Stomach smooth muscle (tissue), 2 donors: ENCODE measurements around the gene C6orf141.

Experiments used
- H3K27ac ChIP-seq: one replicate; pipeline ENCODE4 v1.7.0; 2013; ENCODE audit warnings: mild to moderate bottlenecking, low read length, inconsistent platforms
- H3K27me3 ChIP-seq, 2 donors: one replicate each; pipeline ENCODE4 v1.7.0; 2013; ENCODE audit warnings: low read length in 2 of 2; ENCODE audit not compliant: insufficient read depth in 2 of 2, control insufficient read depth in 1 of 2
- H3K36me3 ChIP-seq, 2 donors: one replicate each; pipeline ENCODE4 v1.7.0; 2013; ENCODE audit warnings: low read length in 2 of 2; ENCODE audit not compliant: control insufficient read depth in 2 of 2, insufficient read depth in 2 of 2
- H3K4me1 ChIP-seq: one replicate; pipeline ENCODE4 v1.7.0; 2013; ENCODE audit warnings: low read length; ENCODE audit not compliant: control insufficient read depth, insufficient read depth
- H3K4me3 ChIP-seq, 2 donors: one replicate each; pipeline ENCODE4 v1.7.0; 2013; ENCODE audit warnings: low read length in 2 of 2
- H3K9ac ChIP-seq, 2 donors: one replicate each; pipeline ENCODE4 v1.7.0; 2013; ENCODE audit warnings: low read length in 2 of 2, mild to moderate bottlenecking in 1 of 2
- H3K9me3 ChIP-seq, 2 donors: one replicate each; pipeline ENCODE4 v1.7.0; 2013; ENCODE audit warnings: low read length in 2 of 2; ENCODE audit not compliant: control insufficient read depth in 2 of 2
- donor health status: healthy.
- donor health status: Pancreatic carcinoma.

The C6orf141 gene

DNA sequence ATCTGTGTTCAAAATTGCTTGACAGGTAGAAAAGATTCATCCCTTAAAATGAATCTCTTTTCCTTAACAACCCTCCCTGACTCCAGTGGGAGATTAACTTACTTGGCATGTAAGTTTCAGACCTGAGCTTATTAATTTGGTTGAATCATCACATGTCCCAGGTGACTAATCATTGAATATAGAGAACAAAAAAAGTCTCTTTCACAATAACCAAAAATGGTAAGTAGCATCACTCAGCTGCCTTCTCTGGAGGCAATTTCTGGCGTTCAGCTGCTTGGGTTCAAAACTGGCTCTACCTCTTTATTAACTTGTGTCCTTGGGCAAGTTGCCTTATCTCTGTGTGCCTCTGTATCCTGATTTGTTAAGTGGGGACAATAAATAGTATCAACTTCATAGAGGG, 2.9 kb downstream of the C6orf141 start:
- H3K27me3 ChIP-seq, result peaks cover 17 to 27% of the 10 kb centered on the region in 2 donors
- no peak overlapping the region for H3K4me3 ChIP-seq
- no peak overlapping the region for H3K9ac ChIP-seq
- no peak overlapping the region for H3K27ac ChIP-seq
- H3K4me1 ChIP-seq, result peaks cover 13% of the 10 kb centered on the region
- H3K36me3 ChIP-seq, result no peaks in the 10 kb centered on the region
- H3K9me3 ChIP-seq, result no peaks in the 10 kb centered on the region

GRCh38 chr6:49555951-49556350, 5.5 kb downstream of the C6orf141 start:
- H3K4me1 ChIP-seq, result peaks cover 6% of the 10 kb centered on the region

DNA sequence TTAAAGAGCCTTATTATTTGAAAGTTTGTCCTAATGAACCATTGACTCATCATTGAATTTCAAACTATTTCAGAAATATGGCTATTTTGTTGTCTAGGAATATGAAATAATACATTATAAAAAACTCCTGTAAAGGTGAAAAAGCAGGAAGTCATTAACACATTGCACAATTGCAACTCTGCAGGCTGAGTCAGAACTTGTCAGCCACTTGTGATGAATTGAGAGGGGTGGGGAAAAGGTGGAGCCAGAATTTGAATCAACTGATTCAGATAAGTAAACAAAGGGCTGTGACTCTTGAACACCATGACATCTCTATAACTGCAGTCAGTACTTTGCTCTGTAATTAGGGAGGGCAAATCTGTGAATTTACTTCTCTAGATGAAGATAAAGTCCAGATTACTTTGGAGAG, 6.0 kb downstream of the C6orf141 start:
- Histone ChIP-seq H3K4me1 (peaks cover 1% of the 10 kb centered on the region), H3K27ac (no peak overlapping the region), H3K9ac (no peak overlapping the region), H3K4me3 (no peak overlapping the region), H3K9me3 (no peaks in the 10 kb centered on the region), H3K36me3 (no peaks in the 10 kb centered on the region), H3K27me3 (peaks cover 2 to 12% of the 10 kb centered on the region in 2 donors)

More at GRCh38 chr6:49555951-49556350, 5.5 kb downstream of the C6orf141 start:
- Histone ChIP-seq H3K9ac (no peak overlapping the region), H3K27ac (no peak overlapping the region), H3K27me3 (peaks cover 7 to 17% of the 10 kb centered on the region in 2 donors), H3K36me3 (no peaks in the 10 kb centered on the region), H3K4me3 (no peak overlapping the region), H3K9me3 (no peaks in the 10 kb centered on the region)

GRCh38 chr6:49557177-49557576, 6.7 kb downstream of the C6orf141 start:
- H3K36me3 ChIP-seq, result no peaks in the 10 kb centered on the region
- H3K27ac ChIP-seq, result no peak overlapping the region
- no peaks in the 10 kb centered on the region for H3K9me3 ChIP-seq
- H3K4me1 ChIP-seq, result no peaks in the 10 kb centered on the region
- no peak overlapping the region for H3K4me3 ChIP-seq
- H3K27me3 ChIP-seq, result peaks cover 2 to 9% of the 10 kb centered on the region in 2 donors
- no peak overlapping the region for H3K9ac ChIP-seq

- Histone ChIP-seq H3K27me3 (peaks cover 0 to 1% of the 10 kb centered on the region in 2 donors), H3K4me1 (no peaks in the 10 kb centered on the region), H3K4me3 (no peak overlapping the region), H3K36me3 (no peaks in the 10 kb centered on the region), H3K27ac (no peak overlapping the region), H3K9ac (no peak overlapping the region), H3K9me3 (no peaks in the 10 kb centered on the region)
Observed at GRCh38 chr6:49558238-49558637, 7.8 kb downstream of the C6orf141 start.

- H3K9ac ChIP-seq, result no peak overlapping the region
- no peak overlapping the region for H3K4me3 ChIP-seq
- no peak overlapping the region for H3K27ac ChIP-seq
- peaks cover 0 to 2% of the 10 kb centered on the region in 2 donors for H3K27me3 ChIP-seq
- H3K4me1 ChIP-seq, result no peaks in the 10 kb centered on the region
- H3K9me3 ChIP-seq, result no peaks in the 10 kb centered on the region
- H3K36me3 ChIP-seq, result no peaks in the 10 kb centered on the region
Observed at GRCh38 chr6:49563006-49563886, 12.8 kb downstream of the C6orf141 start.

DNA sequence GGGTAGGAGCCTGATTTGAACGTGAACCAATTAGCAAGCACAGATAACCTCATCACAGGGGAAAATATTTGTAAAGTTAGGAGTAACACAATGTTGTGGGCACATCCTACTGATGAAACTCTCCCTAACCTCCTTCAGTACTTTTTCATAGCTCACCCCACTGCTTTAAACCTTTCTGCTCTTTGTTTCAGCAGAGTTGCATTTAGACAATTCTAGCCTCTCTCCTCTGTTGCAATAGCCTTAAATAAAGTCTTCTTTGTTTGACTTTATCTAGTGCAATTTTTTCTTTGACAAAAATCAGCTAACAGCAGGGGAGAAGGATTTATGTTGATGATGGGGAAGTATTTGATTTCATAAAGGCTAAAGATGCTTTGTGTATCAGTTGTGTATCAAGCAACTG, 14.1 kb downstream of the C6orf141 start:
- Histone ChIP-seq H3K9me3 (no peaks in the 10 kb centered on the region), H3K27me3 (peaks cover 0 to 2% of the 10 kb centered on the region in 2 donors), H3K36me3 (no peaks in the 10 kb centered on the region), H3K4me1 (no peaks in the 10 kb centered on the region), H3K9ac (no peak overlapping the region), H3K27ac (no peak overlapping the region), H3K4me3 (no peak overlapping the region)

DNA sequence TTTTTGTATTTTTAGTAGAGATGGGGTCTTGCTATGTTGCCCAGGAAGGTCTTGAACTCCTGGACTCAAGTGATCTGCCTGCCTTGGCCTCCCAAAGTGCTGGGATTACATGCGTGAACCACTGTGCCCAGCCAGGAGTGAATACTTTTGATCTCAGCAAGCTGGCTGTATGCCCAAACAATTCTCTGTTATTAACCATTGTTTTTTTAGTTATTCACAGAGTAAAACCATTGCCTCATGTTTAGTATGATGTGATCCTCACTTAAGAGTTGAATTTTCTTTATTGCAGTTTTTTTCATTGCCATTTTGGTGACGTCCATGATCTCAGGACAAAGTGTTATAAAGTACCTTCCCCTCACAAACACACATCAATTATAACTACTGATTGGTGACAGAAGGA, 14.8 kb downstream of the C6orf141 start:
- H3K27me3 ChIP-seq, result peaks cover 0 to 2% of the 10 kb centered on the region in 2 donors
- H3K4me1 ChIP-seq, result no peaks in the 10 kb centered on the region
- H3K9me3 ChIP-seq, result no peaks in the 10 kb centered on the region
- H3K9ac ChIP-seq, result no peak overlapping the region
- H3K4me3 ChIP-seq, result no peak overlapping the region
- no peaks in the 10 kb centered on the region for H3K36me3 ChIP-seq
- no peak overlapping the region for H3K27ac ChIP-seq

- no peak overlapping the region for H3K9ac ChIP-seq
- H3K4me1 ChIP-seq, result no peaks in the 10 kb centered on the region
- no peaks in the 10 kb centered on the region for H3K36me3 ChIP-seq
- H3K9me3 ChIP-seq, result no peaks in the 10 kb centered on the region
- peaks cover 0 to 2% of the 10 kb centered on the region in 2 donors for H3K27me3 ChIP-seq
- no peak overlapping the region for H3K4me3 ChIP-seq
- no peak overlapping the region for H3K27ac ChIP-seq
Observed at GRCh38 chr6:49565855-49566254, 15.4 kb downstream of the C6orf141 start.

DNA sequence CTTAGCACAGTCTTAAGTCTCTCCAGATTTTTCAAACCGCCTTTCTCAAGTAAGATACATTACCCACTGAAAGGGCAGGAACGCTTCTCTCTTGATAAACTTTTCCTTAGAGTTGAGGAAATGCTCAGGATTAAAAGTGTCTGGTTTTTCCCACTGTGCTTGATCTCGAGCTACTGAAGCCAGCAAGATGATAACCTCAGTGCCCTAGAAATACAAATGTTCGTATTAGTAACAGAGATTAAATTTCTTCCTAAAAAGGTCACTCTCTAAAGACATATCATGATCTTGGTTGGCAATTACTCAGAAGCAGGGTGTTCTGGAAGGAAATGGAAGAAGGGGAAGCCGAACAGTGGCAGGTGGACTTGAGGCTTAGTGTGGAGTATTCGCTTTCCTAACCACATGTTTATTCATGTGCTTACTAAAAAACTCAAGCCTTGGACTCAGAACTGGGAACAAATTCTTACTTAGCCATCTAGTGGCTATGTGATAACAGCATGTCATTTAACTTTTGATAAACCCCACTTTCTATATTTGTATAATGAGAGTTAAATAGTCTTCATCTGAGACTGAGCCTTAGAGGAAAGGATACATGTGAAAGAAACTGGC, 20.1 kb downstream of the C6orf141 start:
- Histone ChIP-seq H3K27ac (no peak overlapping the region), H3K4me3 (no peak overlapping the region), H3K9ac (no peak overlapping the region), H3K9me3 (no peaks in the 10 kb centered on the region), H3K4me1 (no peaks in the 10 kb centered on the region), H3K27me3 (no peaks in the 10 kb centered on the region), H3K36me3 (no peaks in the 10 kb centered on the region)

- no peak overlapping the region for H3K9ac ChIP-seq
- H3K27me3 ChIP-seq, result no peaks in the 10 kb centered on the region
- no peak overlapping the region for H3K4me3 ChIP-seq
- H3K4me1 ChIP-seq, result no peaks in the 10 kb centered on the region
- no peaks in the 10 kb centered on the region for H3K9me3 ChIP-seq
- H3K36me3 ChIP-seq, result no peaks in the 10 kb centered on the region
- no peak overlapping the region for H3K27ac ChIP-seq
Observed at GRCh38 chr6:49576618-49577017, 26.1 kb downstream of the C6orf141 start.
